GM21619 (cell line): Measurements from ENCODE around the gene EHHADH.

Experiments used
- ATAC-seq: cut with Tn5 transposase; IDR thresholded peaks from one replicate; pipeline ENCODE4 v1.9.1; 2021; ENCODE audit not compliant: unreplicated experiment

Gene EHHADH

DNA sequence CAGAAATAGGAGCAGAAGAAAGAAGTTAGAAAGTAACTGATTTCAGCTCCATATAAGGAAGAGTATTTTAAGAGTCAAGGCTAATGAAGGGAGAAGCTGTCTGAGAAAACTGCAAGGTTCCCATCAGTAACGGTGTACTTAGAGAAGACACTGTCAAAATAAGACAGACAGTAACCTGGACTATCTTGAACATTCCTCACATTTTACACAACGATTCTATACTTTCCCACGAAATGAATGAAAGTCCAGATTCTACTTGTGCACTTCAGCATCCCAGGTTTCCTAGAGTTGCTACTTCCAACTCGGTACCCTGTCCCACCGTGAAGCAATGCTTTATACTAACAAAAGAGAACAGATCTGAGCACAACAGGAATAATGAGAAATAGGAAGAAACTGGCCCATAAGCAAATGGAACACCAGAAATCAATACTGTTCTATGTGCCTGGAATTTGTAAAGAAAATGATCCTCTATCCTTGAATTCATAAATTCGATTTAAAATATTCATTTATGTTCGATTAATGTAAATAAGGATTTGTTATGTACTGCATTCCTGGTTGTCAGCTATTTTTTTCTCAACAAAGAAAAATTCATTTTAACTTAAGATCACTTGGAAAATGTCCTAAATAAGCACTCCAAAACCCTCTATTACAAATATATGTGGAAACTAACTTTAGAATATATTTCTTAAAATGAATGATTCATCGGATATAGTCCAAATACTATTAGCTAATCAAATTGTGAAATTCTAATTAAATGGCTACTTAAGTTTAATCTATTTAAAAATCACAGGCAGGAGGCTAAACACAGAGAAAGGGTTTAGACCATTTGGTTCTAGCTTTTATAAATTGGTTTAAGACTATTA lies 102.5 kb downstream of the EHHADH start:
- ATAC-seq, result no peak

DNA sequence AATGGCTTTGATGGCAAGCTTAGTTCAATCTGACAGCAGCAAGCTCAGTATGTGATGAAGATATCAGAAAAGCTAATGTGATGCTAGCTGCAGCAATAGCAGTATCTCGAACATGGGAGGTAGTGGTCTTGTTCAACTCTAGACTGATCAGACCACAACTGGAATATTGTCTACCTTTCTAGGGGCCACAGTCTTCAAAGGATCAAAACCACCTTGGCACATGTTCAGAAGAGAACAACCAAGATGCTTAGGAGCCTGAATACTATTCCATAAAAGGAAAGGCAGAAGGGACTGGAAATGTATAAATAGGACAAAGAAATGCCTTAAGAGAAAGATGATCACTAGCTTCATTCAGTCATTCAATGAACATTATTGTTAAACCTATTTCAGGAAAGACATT lies 103.3 kb downstream of the EHHADH start:
- ATAC-seq, result no peak

DNA sequence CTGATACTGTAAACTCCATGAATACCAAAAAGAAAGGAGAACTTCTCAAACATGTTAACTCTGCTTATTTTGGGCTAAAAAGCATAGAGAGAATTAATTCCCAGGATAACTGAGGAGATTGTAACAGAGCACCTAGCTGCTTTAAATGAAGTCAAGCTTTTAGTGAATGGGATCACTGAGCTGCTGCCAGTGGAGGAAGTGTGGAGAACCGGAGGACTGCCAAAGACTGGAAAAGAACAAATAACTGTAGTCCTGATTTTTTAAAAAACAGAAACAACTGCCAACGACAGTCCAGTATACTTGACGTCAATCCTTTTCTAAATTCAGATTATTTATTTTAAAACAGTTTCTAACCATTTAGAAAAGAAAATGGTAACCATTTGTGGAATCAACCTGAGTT lies 104.3 kb downstream of the EHHADH start:
- ATAC-seq, result no peak

DNA sequence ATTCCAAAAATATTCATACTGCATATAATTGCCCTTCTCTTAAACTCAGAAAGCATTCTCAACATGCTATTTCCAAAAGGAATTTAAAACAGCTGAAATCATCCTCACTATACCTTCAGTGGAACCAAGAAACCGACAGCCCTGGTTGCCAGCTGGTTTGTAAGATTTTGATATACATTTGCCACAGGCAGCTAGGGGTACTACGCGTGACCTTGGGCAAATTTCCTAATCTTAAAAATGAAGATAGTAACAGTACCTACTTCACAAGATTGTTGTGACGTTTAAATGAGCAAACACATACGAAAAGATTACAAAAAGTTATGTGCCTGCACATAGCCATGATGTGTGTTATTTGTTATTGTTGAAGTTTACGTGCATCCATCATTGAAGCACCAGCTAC lies 108.3 kb downstream of the EHHADH start:
- ATAC-seq, result no peak

DNA sequence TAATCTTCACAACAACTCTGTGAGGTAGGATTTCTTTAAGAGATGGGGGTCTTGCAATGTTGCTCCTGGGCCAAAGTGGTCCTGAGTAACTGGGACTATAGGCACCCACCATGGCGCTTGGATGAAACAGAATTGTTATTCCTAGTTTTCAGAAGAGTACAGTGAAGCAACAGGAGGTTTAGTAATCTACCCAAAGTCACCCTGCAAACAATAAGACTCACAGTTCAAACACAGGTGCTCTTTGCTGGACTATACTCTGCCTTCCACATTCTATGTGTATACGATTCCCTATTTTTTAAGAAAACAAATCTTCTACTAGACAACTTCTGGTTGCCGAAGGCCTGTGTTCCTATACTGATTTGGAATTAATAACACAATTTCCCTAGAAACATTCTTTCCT lies 109.1 kb downstream of the EHHADH start:
- ATAC-seq, result no peak
